ENCODE data around the gene PABPN1L.

The PABPN1L gene

DNA sequence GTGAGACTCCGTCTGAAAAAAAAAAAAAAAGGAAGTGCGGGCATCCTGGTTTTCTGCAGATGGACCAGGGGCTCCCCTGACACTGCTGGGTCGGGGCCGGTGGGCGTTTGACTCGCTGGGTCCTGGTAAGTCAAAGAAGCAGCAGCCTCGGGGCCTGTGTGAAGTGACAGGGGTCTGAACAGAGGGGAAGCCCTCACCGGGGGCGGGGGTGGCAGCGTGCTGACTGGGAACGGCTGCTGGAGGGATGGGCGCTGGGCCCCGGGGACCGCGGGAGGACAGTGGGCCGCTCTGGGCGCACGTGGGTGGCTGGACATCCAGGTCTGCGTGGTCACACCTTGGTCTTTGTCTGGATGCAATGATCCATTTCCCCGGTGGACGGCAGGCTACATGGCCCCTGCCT, 17.9 kb downstream of the PABPN1L start:
- DNase-seq (ENCODE audit: low read depth), result no peak

DNA sequence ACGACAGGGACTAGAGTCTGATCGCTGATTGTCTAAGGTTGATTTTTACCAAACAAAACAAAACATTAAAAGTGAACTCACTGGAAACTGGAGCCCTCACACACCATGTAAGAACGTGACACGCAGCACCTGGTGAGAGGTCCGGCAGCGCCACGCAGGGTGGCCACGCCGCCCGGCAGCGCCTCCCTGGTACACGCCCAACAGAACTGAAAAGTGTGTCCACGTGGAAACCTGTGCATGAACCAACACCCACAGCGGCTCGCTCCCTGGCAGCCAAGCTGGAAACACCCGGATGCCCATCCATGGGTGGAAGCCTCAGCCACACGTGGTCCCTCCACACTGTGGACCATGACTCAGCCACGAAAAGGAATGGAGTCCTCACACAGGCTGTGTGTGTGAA, 18.8 kb downstream of the PABPN1L start:
- DNase-seq (ENCODE audit: low read depth), result no peak

DNA sequence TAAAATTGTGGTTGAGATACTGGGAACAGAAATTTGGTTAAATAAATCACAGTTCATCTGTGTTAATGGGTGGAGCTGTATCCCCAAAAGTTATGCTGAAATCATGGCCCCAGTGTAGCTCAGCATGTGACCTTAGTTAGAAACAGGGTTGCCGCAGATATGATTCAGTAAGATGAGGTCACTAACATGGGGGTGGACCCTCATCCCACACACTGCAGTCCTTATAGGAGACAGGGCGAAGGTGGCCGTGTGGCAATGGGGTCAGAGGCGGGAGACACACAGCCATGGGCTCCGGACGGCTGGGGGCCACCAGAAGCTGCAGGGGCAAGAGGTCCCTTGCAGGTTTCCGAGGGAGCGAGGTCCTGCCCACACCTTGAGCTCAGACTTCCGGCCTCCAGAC, 20.4 kb downstream of the PABPN1L start:
- DNase-seq (ENCODE audit: low read depth), result no peak

DNA sequence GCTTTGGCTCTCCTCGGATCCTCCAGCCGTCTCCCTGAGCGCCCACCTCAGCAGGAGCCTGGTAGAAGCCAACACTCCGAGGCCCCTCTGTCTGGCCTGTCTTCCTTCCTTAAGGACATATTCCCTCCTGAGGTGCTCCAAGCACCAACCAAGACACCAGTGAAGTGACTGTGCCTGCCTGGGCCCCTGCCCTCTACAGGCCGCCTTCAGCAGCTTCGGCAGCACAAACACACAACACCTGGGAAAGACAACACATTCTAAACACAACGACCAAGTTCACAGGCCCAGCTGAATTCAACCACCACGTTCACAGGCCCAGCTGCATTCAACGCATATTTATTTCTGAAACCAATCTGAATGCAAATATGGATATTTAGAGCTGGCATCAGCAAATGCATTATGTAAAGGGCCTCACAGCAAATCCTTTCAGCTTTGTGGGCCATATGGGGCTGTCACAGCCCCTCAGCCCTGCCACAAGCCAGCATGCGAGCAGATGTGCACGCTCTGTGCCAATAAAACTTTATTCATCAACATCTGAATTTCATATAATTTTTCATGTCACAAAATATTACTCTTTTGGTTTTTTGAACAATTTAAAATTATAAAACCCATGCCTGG, 21.9 kb downstream of the PABPN1L start:
- DNase-seq (ENCODE audit: low read depth), result no peak

DNA sequence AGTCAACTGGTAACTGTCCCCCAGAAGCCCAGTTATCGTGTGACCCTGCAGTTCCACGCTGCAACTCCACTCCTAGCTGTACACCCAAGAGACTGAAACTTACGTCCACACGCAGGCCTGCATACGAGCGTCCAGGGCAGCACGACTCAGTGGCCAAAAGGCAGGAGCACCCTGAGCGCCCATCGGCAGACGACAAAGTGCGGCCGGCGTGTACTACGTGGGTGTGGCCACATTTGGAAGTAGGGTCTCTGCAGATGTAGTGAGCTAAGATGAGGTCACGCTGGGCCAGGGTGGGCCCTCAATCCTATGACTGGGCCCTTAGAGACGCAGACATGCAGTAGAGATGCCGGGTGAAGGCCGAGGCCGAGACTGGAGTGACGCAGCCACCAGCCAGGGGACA, 23.2 kb downstream of the PABPN1L start:
- DNase-seq (ENCODE audit: low read depth), result no peak

DNA sequence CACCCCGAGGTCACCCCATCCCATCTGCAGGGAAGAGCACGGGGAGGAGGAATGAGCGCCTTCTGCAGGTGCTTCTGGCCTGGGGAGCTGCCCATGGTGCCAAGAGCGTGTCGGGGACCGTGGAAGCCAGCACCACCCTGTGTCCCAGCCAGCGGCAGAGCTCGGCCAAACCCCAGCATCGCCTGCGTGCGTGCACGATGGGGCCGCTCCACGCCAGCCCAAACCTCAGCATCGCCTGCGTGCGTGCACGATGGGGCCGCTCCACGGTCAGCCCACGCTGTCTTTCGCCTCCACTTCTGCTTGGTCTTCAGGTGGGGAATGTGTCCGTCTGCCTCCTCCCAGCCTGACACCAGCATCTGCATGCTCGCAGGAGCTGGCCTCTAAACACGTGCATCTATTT, 23.7 kb downstream of the PABPN1L start:
- DNase-seq (ENCODE audit: low read depth), result no peak

DNA sequence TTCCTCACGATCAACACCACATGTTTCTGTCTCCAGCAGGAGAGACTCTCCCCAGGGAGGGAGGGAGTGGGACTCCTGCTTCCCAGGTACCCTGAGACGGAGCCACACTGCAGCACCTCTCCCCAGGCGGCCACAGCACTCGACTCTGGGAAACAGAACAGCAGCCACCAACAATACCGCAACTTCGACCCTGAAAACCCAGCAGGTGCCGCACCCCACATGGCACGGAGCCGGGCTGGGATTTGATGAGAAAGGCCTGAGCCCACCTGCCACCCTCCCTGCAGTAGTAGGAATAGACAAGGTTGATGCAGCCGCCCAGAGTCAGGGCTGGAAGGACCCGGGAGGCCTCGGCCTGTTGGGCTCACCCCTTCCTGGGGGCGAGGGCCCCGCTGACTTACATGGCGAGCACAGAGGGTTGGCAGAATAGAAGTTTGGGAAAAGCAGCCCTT, 24.1 kb downstream of the PABPN1L start:
- no peak for DNase-seq (ENCODE audit: low read depth)

DNA sequence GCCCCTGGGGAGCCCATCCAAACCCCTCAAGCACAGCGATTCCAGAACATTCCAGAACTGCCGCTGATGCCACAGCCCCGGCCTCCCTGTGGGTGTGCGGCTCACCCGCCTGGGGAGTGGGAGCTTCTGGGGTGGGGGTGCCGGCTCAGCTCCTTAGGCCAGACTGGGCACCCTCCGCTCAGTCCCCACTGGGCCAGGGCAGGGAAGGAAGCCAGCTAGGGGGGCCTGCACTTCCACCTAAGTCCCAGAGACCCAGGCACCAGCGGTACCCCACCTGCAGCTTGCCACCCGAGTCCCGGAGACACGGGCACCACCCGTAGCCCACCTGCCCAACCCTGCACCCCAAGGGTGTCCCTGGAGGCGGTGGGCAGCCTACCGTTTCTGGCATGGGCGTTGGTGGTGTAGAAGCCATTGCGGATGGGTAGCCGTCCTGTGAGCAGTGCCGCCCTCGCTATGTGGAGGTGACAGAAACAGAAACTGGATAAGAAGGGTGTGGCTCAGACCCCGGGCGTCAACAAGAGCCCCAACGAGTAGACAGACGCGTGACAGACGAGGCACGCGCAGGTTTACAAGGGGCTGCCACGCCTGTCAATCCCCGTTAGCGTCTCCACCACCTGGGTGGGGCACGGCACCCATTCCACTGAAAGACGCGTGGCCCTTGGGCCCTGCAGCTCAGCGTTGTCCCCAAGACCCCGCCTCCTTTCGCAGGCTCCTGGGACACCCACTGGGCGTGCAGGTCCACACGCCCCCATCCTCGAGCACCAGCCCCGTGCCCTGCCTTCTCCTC, 24.7 kb downstream of the PABPN1L start:
- no peak for DNase-seq (ENCODE audit: low read depth)

DNA sequence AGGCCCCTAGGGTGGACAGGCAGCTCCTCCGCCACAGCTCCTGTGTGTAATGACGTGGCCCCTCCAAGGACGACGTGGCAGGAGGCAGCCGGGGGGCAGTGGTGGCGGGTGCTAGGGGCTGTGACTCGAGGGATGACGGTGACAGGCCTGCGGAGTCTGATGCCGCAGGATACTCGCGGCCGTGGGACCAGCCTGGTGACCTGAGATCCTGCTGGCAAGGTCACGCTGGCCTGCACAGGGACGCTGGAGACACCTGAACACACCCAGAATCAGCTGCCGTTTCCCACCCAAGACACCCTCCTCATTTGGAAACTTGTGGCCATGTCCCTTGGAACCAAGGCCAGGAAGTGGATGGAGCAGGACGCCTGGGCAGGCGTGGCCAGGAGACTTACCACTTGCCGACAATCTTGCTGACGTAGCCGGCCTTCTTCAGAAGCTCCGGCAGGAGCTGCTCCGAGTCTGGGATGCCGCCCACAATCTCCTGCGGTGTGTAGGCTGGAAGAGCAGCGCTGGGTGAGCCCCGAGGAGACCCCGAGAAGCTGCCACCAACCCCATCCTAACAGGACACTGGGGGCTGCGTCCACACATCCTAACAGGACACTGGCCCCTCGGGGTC, 25.8 kb downstream of the PABPN1L start:
- DNase-seq (ENCODE audit: low read depth), result no peak

DNA sequence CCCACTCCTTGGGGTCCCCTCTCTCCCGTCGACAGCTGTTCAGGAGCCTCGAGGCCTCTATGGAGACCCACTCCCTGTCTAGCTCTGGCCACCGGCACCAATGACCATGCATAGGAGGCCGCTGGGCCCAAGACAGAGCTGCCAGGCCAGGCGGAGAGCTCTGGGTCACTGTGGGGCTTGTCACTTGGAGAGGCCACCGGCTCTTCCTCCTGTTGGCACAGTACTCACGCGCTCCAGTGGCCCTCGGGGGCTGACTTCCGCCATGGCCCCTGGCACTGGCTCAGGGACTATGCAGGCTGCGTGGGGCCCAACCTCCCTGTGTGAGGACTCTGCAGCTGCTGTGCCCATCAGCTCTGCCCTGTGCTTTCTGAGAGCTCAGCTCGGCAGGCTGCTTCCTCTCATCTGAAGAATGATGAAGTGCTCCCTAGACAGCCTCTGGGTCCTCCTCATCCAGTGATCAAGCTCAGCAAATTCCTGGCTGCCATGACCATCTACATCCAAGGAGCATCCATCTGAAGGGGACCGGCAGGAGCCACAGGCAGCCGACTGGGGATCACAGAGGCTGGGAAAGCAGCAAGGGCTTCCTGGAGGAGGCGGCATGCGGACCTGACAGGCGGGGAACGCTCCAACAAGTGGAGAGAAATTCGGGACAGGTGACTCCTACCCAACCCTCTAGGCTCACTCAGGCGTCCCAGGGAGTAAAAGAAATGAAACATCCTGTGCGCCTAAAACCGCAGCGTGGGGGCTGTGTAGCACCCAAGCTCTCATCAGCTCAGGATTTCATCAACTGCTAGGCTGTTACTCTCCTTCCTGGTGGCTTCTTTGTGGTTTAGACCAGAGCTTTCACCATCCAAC, 26.5 kb downstream of the PABPN1L start:
- no peak for DNase-seq (ENCODE audit: low read depth)

DNA sequence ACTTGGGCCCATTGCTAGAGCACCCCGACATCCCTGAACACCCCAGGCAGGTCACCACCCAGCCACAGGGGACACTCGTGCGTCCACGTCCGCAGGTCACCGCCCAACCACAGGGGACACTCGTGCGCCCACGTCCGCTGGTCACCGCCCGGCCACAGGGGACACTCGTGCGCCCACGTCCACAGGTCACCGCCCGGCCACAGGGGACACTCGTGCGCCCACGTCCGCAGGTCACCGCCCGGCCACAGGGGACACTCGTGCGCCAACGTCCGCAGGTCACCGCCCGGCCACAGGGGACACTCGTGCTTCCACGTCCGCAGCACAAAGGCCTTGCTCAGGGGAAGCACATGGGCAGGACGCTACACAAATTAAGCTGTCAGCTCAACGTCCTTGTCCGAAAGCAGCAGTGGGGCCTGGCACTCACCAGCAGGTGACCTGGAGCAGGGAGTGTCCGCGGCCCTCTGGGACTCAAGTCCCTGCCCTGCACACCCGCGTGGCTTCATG, 27.4 kb downstream of the PABPN1L start:
- no peak for DNase-seq (ENCODE audit: low read depth)

DNA sequence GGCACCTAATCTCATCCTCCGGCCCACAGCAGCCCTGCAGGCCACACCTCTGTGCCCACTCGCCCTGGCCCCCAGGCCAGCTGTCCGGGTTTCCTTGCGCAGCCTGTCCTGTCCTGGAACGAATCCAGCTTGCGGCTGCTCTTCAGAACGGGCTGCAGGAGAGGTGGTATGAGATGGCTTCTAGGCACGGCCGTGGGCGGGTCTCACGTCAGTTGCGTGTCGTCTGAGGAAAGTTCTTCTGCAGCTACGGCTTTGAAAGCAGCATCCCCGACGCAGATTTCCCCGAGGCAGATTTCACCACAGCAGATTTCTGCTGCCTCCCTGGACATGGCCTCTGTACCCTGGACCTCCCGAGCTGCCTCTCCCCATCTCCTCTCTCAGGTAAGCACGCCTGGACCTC, 27.9 kb downstream of the PABPN1L start:
- DNase-seq (ENCODE audit: low read depth), result no peak

DNA sequence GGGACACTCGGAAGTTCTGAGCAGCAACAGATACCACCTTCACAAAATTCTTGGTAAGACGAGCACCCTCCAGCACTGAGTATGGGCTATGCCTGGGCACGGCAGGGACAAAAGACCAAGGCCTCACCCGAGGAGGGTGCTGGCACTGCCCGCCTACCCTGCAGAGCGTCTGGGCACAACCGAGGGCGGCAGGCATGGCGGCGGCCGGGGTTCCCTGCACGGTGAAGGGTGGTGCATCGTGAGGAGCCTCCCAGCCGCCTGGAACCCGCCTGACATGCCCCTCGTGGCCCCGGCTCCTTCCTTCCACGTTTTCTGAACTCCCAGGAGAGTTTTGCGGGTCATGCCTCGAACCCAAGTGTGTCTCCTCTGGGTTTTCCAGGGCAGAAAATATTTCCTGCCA, 28.7 kb downstream of the PABPN1L start:
- DNase-seq (ENCODE audit: low read depth), result no peak

DNA sequence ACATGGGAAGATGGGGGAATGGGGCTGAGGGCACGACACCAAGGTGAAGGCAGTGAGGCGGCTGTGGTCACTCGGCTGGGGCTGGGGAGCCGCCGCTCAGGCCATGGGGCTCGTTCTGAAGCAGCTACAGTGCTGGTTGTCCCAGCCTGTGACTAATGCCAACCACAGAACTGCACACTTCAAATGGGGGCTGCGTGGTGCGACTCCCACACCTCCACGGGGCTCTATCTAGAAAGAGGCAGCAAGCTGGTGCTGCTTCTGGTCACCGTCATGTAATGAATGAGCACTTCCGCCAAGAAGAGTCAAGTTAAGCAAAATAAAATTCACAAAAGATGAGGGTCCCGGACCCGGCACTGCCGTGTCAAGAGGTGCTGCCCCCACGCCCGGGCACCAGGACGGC, 29.7 kb downstream of the PABPN1L start:
- no peak for DNase-seq (ENCODE audit: low read depth)

DNA sequence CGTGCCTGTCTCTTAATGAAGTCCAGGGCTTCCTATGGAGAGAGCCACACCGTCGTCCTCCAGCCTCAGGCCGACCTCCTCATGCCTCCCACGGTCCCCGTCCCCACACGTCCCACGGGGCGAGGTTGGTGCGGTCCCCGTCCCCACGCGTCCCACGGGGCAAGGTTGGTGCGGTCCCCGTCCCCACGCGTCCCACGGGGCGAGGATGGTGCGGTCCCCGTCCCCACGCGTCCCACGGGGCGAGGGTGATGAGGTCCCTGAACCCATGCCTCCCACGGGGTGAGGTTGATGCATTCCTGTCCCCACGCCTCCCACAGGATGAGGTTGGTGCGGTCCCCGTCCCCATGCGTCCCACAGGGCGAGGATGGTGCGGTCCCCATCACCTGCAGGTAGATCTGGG, 30.6 kb downstream of the PABPN1L start:
- DNase-seq (ENCODE audit: low read depth), result no peak

DNA sequence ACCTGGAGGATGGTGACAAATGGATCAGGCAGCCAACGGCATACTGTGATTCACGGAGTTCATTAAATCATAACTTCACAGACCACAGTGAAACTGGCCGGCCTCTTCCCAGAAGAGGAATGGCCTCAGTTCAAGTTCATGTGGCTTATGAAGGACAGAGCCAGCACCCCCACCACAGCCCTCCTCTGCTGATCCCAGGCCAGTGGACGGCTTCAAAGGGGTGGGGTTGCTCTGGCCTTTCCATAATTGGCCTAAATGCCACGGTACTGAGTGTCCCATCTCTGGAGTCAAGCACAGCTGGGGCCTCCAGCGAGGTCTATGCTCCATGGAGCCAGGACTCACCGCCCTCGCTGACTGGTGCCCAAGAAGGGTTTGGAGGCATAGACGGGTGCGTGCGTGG, 31.1 kb downstream of the PABPN1L start:
- no peak for DNase-seq (ENCODE audit: low read depth)

DNA sequence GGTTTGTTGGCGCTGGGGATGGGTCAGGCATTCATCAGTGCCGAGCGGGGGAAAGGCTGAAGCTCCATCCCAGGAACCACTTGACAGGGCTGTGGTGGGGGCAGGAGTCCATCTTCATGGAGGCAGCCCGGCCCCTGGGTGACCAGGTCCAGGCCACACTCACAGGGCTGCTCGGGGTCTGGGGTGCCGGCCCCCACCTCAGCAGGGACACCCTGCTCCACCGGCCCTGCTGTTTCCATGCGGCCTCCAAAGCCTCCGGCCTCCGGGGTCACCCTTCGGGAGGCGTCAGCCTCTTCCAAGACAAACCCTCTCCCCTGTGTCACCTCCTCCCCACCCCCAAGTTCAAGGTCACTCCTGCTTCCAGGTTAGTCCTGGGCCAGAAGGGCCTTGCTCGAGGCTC, 31.8 kb downstream of the PABPN1L start:
- no peak for DNase-seq (ENCODE audit: low read depth)

DNA sequence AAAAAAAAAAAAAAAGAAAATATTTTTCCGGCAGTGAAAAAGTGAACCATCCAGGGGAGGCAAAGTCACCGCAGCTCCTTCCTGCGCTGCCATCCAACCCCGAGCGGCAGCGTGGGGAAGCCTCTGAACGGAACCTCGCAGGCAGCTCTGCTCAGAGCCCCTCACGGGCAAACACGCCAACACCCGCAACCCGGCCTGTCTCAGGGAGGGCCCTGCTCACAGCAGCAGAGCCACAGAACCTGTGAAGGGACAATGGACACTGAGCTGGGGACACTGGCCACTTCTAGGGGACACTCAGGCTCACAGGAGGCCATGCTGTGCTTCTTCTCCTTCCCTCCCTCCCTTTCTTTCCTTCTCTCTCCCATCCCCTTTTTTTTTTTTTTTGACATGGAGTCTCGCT, 33.4 kb downstream of the PABPN1L start:
- DNase-seq (ENCODE audit: low read depth), result no peak

DNA sequence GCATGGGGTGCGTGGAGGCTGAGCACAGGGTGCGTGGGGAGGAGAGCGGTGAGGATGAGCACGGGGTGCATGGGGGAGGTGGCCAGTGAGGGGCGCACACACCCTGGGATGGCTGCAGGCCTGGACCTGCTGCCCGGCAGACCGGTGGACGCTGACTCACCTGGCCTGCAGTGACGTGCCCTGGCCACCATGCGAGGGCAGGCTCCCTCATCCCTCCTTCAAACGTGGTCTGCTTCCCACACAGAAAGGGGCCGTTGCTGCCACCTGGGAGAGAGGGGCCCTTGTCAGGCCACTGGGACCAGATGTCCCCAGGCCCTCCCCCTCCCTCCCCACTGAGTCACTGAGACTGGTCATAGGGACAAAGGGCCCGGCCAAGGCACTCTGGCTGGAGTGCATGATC, 34.6 kb downstream of the PABPN1L start:
- no peak for DNase-seq (ENCODE audit: low read depth)

DNA sequence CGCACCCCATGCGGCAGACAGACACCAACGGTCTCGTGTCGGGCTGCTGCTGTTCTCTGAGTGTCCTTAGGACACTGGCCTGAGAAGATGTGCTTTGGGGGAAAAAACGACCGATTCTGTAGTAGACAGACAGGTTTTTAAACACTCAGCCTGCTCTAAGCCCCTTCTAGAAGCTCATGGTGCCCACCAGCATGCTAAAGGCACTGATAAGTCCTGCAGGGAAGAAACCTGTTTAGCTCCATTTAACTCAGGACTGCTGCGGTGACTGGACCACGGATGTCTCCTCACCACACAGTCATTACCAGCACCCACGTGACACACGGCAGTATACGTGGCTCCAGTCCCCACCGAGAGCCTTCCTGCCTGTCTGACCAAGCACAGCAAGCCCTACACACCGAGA, 35.7 kb downstream of the PABPN1L start:
- no peak for DNase-seq (ENCODE audit: low read depth)

DNA sequence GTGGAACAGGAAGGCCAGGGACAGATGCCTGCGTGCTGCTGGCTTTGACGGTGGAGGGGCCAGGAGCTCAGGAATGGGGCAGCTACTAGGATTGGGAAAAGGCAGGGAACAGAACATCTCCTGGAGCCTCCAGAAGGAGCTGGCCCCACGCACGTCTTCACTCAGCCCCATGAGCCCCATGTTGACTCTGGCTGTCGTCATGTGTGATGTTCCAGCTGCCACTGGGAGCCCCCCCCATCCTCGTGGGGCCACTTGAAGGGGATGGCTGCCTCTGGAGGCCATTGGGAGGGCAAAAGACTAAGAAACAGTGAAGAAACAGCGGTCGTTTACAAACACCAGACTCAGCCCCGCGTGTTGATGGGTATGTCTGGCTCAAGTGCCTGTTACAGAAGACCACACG, 36.2 kb downstream of the PABPN1L start:
- no peak for DNase-seq (ENCODE audit: low read depth)

DNA sequence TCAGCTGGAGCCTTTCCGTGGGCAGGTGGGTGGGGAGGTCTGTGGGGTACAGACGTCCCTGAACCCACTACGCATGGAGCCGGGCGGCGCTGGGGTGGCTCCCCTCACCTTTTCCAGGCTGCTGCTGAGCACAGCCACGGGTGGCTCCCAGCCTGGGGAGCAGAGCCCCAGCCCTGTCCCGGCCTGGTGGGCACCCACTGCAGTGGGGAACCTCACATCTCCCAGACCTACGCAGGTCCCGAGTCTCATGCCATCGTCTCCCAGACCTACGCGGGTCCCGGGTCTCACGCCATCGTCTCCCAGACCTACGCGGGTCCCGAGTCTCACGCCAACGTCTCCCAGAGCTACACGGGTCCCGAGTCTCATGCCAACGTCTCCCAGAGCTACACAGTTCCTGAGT, 37.7 kb downstream of the PABPN1L start:
- no peak for DNase-seq (ENCODE audit: low read depth)

All from activated T-helper 9 cell treated with anti-CD3 and anti-CD28 coated beads, Interleukin-2, amount 50 U/mL, for 16 hours (primary cell).